GM18502 (cell line): Measurements from ENCODE around the gene PLXNA2.

Source experiments
- ATAC-seq: cut with Tn5 transposase; IDR thresholded peaks from one replicate; pipeline ENCODE4 v1.9.1; 2021; ENCODE audit warnings: mild to moderate bottlenecking; ENCODE audit not compliant: unreplicated experiment, poor library complexity

Gene PLXNA2

GRCh38 chr1:208268541-208269337 is 24.6 kb upstream of the PLXNA2 start:
- no peak for ATAC-seq

- no peak for ATAC-seq
Observed at GRCh38 chr1:208265525-208265924, 21.3 kb upstream of the PLXNA2 start.

- no peak for ATAC-seq
Observed at GRCh38 chr1:208265122-208265469, 20.9 kb upstream of the PLXNA2 start.

- ATAC-seq = no peak
Observed at GRCh38 chr1:208264469-208265121, 20.4 kb upstream of the PLXNA2 start.

GRCh38 chr1:208261874-208262273 is 17.7 kb upstream of the PLXNA2 start:
- no peak for ATAC-seq

GRCh38 chr1:208258277-208258676 is 14.1 kb upstream of the PLXNA2 start:
- no peak for ATAC-seq

- no peak for ATAC-seq
Observed at GRCh38 chr1:208257351-208257750, 13.2 kb upstream of the PLXNA2 start.

- no peak for ATAC-seq
Observed at GRCh38 chr1:208256556-208256955, 12.4 kb upstream of the PLXNA2 start.

- no peak for ATAC-seq
Observed at GRCh38 chr1:208256091-208256490, 11.9 kb upstream of the PLXNA2 start.

- no peak for ATAC-seq
Observed at GRCh38 chr1:208254862-208255261, 10.7 kb upstream of the PLXNA2 start.

GRCh38 chr1:208254376-208254775 is 10.2 kb upstream of the PLXNA2 start:
- ATAC-seq = no peak

GRCh38 chr1:208252836-208253576 is 8.8 kb upstream of the PLXNA2 start:
- ATAC-seq = no peak

- ATAC-seq = no peak
Observed at GRCh38 chr1:208251911-208252835, 8.0 kb upstream of the PLXNA2 start.

GRCh38 chr1:208251015-208251414 is 6.8 kb upstream of the PLXNA2 start:
- ATAC-seq = no peak

- ATAC-seq = no peak
Observed at GRCh38 chr1:208250613-208251012, 6.4 kb upstream of the PLXNA2 start.

- no peak for ATAC-seq
Observed at GRCh38 chr1:208248991-208249696, 5.0 kb upstream of the PLXNA2 start.

GRCh38 chr1:208248307-208248801 is 4.2 kb upstream of the PLXNA2 start:
- ATAC-seq = no peak

GRCh38 chr1:208247696-208248095 is 3.5 kb upstream of the PLXNA2 start:
- no peak for ATAC-seq

GRCh38 chr1:208245185-208245705 is 1.1 kb upstream of the PLXNA2 start:
- peak; percentile 68 for ATAC-seq
